ENCODE results near the gene PRRC1.

GRCh38 chr5:127513408-127513970 lies 4.0 kb upstream of the PRRC1 start:
- TF ChIP-seq CTCF (IDR thresholded peaks at IDR 0.05) (no peak), POLR2A (IDR thresholded peaks at IDR 0.05) (no peak), POLR2AphosphoS5 (IDR thresholded peaks at IDR 0.05) (no peak)
